Ovary (tissue), 3 donors: ENCODE measurements around the gene MGAT5.

Source experiments
- POLR2A ChIP-seq: fragments of 450-650 bp; IDR thresholded peaks from one replicate; pipeline ENCODE4 v1.6.1; 2017; ENCODE audit warnings: antibody characterized with exemption, mild to moderate bottlenecking, moderate library complexity
- TF ChIP-seq, protein P1 (sequence below), 3 donors: fragments of 450-650 bp in 2 of 3; fragments of 200-600 bp in 1 of 3; IDR thresholded peaks; one replicate each; pipeline versions ENCODE4 v1.5.1 to v1.8.0; 2016 to 2022; ENCODE audit warnings: antibody characterized with exemption in 3 of 3, mild to moderate bottlenecking in 1 of 3
- donor health status: DM: no; HTN: no; CAD: no.

- TF ChIP-seq, protein P1, sequence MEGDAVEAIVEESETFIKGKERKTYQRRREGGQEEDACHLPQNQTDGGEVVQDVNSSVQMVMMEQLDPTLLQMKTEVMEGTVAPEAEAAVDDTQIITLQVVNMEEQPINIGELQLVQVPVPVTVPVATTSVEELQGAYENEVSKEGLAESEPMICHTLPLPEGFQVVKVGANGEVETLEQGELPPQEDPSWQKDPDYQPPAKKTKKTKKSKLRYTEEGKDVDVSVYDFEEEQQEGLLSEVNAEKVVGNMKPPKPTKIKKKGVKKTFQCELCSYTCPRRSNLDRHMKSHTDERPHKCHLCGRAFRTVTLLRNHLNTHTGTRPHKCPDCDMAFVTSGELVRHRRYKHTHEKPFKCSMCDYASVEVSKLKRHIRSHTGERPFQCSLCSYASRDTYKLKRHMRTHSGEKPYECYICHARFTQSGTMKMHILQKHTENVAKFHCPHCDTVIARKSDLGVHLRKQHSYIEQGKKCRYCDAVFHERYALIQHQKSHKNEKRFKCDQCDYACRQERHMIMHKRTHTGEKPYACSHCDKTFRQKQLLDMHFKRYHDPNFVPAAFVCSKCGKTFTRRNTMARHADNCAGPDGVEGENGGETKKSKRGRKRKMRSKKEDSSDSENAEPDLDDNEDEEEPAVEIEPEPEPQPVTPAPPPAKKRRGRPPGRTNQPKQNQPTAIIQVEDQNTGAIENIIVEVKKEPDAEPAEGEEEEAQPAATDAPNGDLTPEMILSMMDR (IDR thresholded peaks at IDR 0.05): no peak
- no peak for TF ChIP-seq POLR2A
Observed at GRCh38 chr2:134451347-134451630, 197.4 kb downstream of the MGAT5 start.
